ENCODE data around the gene FAM107B. TPM values are rescaled to one million over a fixed set of nuclear protein-coding genes. Genes with fewer than 3 reads are reported as not detected.
A peak's percentile ranks its signal among the peaks of the same experiment; 100 is the strongest.

Gene FAM107B
- total and polyA plus RNA-seq, 10 of the 15 experiments (the other 5 are each of a cell fraction or from before 2014, with no cell fraction given), result 22.9 to 162 (median 86.6) TPM

GRCh38 chr10:14604181-14605142 lies 170.2 kb downstream of the FAM107B start:
- peak; percentile 52 for ATAC-seq
- in situ Hi-C loops (cut with MboI) (loop anchor here (5.0 kb wide), 2 partner anchors 43 to 138 kb away; no protein-coding TSS in a partner anchor), intact Hi-C loops (cut with micrococcal nuclease; ENCODE audit: unreplicated experiment) (loop anchor here (1.0 to 5.0 kb wide), 5 partner anchors 42 to 348 kb away; partner anchors contain the start of genes CDNF, DCLRE1C, HSPA14 and MSANTD7)
- H4K20me1 ChIP-seq (ENCODE audit: control insufficient read depth, insufficient read depth), result no peaks in the 10 kb centered on the region
- H3K27me3 ChIP-seq (replicated peaks in 1 of 2; ENCODE audit: control insufficient read depth in 2 of 2, insufficient read depth in 2 of 2, low read length in 1 of 2), result no peaks in the 10 kb centered on the region
- no peak for FAIRE-seq
- H3K79me2 ChIP-seq (ENCODE audit: control insufficient read depth, insufficient read depth, low read length), result peaks cover 43% of the 10 kb centered on the region
- H3K9ac ChIP-seq (ENCODE audit: control insufficient read depth, insufficient read depth, low read length), result peak overlapping the region; percentile 91
- DNase-seq (ENCODE audit: low read depth, low spot score), result no peak
- WGBS (ENCODE audit: insufficient coverage, insufficient replicate concordance, low lambda C conversion rate, missing lambda C conversion rate), result under 1% methylated on average over 66 of the region's 94 CpGs
- BruUV-seq (replicated peaks), result no TSS peak
- peaks cover 3 to 7% of the 10 kb centered on the region in 2 experiments; a peak in 3 of 4 replicates for H3K36me3 ChIP-seq (ENCODE audit: control insufficient read depth in 2 of 2, insufficient read depth in 2 of 2, low read length in 1 of 2)
- SMC1A ChIA-PET (ENCODE audit: uncharacterized antibody, unreplicated experiment), result interaction anchor here (0.6 to 1.8 kb wide), 7 partner anchors 12 to 220 kb away, joined by 3 to 9 read pairs (median 5); no protein-coding TSS in a partner anchor
- H2AFZ ChIP-seq (ENCODE audit: control insufficient read depth, low read depth, low read length), result peak overlapping the region; percentile 59
- CTCF ChIA-PET, result interaction anchor here (1.0 kb wide), 1 partner anchor 219 kb away, joined by 4 read pairs; no protein-coding TSS in a partner anchor
- POLR2A ChIA-PET, result interaction anchor here (1.0 to 1.7 kb wide), 4 partner anchors 21 to 48 kb away, joined by 3 to 8 read pairs (median 6); no protein-coding TSS in a partner anchor
- RAD21 ChIA-PET (ENCODE audit: unreplicated experiment), result interaction anchor here (0.8 to 2.6 kb wide), 9 partner anchors 9 to 233 kb away, joined by 3 to 13 read pairs (median 3); partner anchors contain the start of genes CDNF, HSPA14 and MSANTD7
- H3K27ac ChIP-seq (ENCODE audit: control insufficient read depth, insufficient read depth), result peak overlapping the region; percentile 84
- H3K4me3 ChIP-seq, result peak overlapping the region; percentile 77
- H3K4me2 ChIP-seq (ENCODE audit: control insufficient read depth, insufficient read depth), result peak overlapping the region; percentile 98
- peaks cover 44% of the 10 kb centered on the region for H3K4me1 ChIP-seq (ENCODE audit: control insufficient read depth, insufficient read depth, low read length)
- H3K9me3 ChIP-seq (replicated peaks; ENCODE audit: control insufficient read depth, insufficient read depth, low read length), result peaks cover 2% of the 10 kb centered on the region; the same call in 2 of the 3 replicates
- TF ChIP-seq BCL11A (IDR thresholded peaks at IDR 0.05; ENCODE audit: low read depth, low read length), result no peak
- TF ChIP-seq CBX3 (IDR thresholded peaks at IDR 0.05; ENCODE audit: borderline replicate concordance, low read depth), result no peak
- TF ChIP-seq EZH2 (IDR thresholded peaks at IDR 0.05; ENCODE audit: borderline replicate concordance, control insufficient read depth, low read depth, low read length), result no peak
- TF ChIP-seq HSF1 (IDR thresholded peaks at IDR 0.05; ENCODE audit: low read depth, low read length), result no peak
- TF ChIP-seq EP300 (IDR thresholded peaks at IDR 0.05; ENCODE audit: borderline replicate concordance in 1 of 2, control insufficient read depth in 1 of 2, low read depth in 2 of 2, low read length in 2 of 2), result no peak
- TF ChIP-seq MYB (IDR thresholded peaks at IDR 0.05; ENCODE audit: borderline replicate concordance, low read depth, low read length), result no peak
- no peak for TF ChIP-seq CBX5 (IDR thresholded peaks at IDR 0.05; ENCODE audit: low read depth)
- peak; percentile 93 for TF ChIP-seq MLLT1 (IDR thresholded peaks at IDR 0.05)
- TF ChIP-seq BHLHE40 (IDR thresholded peaks at IDR 0.05; ENCODE audit: borderline replicate concordance in 1 of 2, low read depth in 2 of 2, low read length in 1 of 2), result peak in 1 of 2 experiments; percentile 8; a peak in 1 of 4 replicates
- TF ChIP-seq IKZF1 (conservative IDR thresholded peaks at IDR 0.05), result peak; percentile 61
- no peak for TF ChIP-seq TCF7 (IDR thresholded peaks at IDR 0.05; ENCODE audit: borderline replicate concordance)
- TF ChIP-seq BACH1 (IDR thresholded peaks at IDR 0.05; ENCODE audit: borderline replicate concordance), result peak; percentile 48; the same call in 1 of the 2 replicates
- TF ChIP-seq TAF1 (IDR thresholded peaks at IDR 0.05; ENCODE audit: borderline replicate concordance, low read depth, low read length), result peak; percentile 51; the same call in 1 of the 2 replicates
- TF ChIP-seq FOS (IDR thresholded peaks at IDR 0.05; ENCODE audit: borderline replicate concordance, extremely low read depth, insufficient read length), result no peak
- peak; percentile 68 for TF ChIP-seq SMAD1 (IDR thresholded peaks at IDR 0.05; ENCODE audit: low read depth, partially characterized antibody)
- TF ChIP-seq HDGF (IDR thresholded peaks at IDR 0.05), result peak; percentile 95
- peak; percentile 12 for TF ChIP-seq SP1 (IDR thresholded peaks at IDR 0.05; ENCODE audit: low read depth, low read length)
- no peak for TF ChIP-seq NFXL1 (IDR thresholded peaks at IDR 0.05; ENCODE audit: borderline replicate concordance)
- TF ChIP-seq BMI1 (IDR thresholded peaks at IDR 0.05; ENCODE audit: borderline replicate concordance), result no peak; the same call in 1 of the 2 replicates

Data from GM12878 (cell line).